ENCODE measurements around the gene FAM13B. TPM values are rescaled to one million over a fixed set of nuclear protein-coding genes. Genes with fewer than 3 reads are reported as not detected.

The FAM13B gene
- total and polyA plus RNA-seq, 9 of the 15 experiments (the other 6 are each of a cell fraction or from before 2014, with no cell fraction given) = 2.3 to 21.6 (median 14.1) TPM

GRCh38 chr5:138032572-138033385 lies at the start of gene FAM13B (continued):
- TF ChIP-seq ZNF347 (CRISPR knock-in tag; IDR thresholded peaks at IDR 0.05; ENCODE audit: low read depth) (no peak), PCBP1 (IDR thresholded peaks at IDR 0.05; ENCODE audit: low read depth, low read length, poor library complexity, severe bottlenecking) (peak; percentile 69), THAP7 (CRISPR knock-in tag; IDR thresholded peaks at IDR 0.05) (peak; percentile 41; the same call in 1 of the 2 replicates), CHD4 (IDR thresholded peaks at IDR 0.05; ENCODE audit: insufficient read depth, insufficient replicate concordance, low read depth, low read length, poor library complexity, severe bottlenecking) (peak; percentile 33), ZNF589 (CRISPR knock-in tag; IDR thresholded peaks at IDR 0.05; ENCODE audit: low read depth) (no peak), TARDBP (IDR thresholded peaks at IDR 0.05) (no peak), TEAD2 (tag; IDR thresholded peaks at IDR 0.05) (no peak), KDM5B (IDR thresholded peaks at IDR 0.05; ENCODE audit: insufficient replicate concordance, low read depth, low read length) (peak; percentile 88), NCOA1 (IDR thresholded peaks at IDR 0.05; ENCODE audit: low read depth) (no peak), NELFE (IDR thresholded peaks at IDR 0.05; ENCODE audit: insufficient read depth, insufficient read length) (no peak), PHF8 (IDR thresholded peaks at IDR 0.05; ENCODE audit: borderline replicate concordance, low read length) (peak; percentile 98), LEF1 (IDR thresholded peaks at IDR 0.05) (0 out of 2 replicates have a peak, but pooled peaks have one; percentile 14), ZNF316 (IDR thresholded peaks at IDR 0.05) (peak; percentile 30; the same call in 1 of the 2 replicates), FOXK2 (conservative IDR thresholded peaks at IDR 0.05 in 1 of 2, IDR thresholded peaks at IDR 0.05 in 1 of 2; ENCODE audit: low read depth in 2 of 2) (peak in 1 of 2 experiments; percentile 47; a peak in 2 of 4 replicates), TCF15 (CRISPR knock-in tag; IDR thresholded peaks at IDR 0.05) (no peak), CREM (IDR thresholded peaks at IDR 0.05; ENCODE audit: low read depth) (peak; percentile 89), E2F1 (CRISPR knock-in tag; IDR thresholded peaks at IDR 0.05) (0 out of 2 replicates have a peak, but pooled peaks have one; percentile 22)
- TF ChIP-seq, protein P1, sequence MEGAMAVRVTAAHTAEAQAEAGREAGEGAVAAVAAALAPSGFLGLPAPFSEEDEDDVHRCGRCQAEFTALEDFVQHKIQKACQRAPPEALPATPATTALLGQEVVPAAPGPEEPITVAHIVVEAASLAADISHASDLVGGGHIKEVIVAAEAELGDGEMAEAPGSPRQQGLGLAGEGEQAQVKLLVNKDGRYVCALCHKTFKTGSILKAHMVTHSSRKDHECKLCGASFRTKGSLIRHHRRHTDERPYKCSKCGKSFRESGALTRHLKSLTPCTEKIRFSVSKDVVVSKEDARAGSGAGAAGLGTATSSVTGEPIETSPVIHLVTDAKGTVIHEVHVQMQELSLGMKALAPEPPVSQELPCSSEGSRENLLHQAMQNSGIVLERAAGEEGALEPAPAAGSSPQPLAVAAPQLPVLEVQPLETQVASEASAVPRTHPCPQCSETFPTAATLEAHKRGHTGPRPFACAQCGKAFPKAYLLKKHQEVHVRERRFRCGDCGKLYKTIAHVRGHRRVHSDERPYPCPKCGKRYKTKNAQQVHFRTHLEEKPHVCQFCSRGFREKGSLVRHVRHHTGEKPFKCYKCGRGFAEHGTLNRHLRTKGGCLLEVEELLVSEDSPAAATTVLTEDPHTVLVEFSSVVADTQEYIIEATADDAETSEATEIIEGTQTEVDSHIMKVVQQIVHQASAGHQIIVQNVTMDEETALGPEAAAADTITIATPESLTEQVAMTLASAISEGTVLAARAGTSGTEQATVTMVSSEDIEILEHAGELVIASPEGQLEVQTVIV (CRISPR knock-in tag; IDR thresholded peaks at IDR 0.05; ENCODE audit: borderline replicate concordance) = no peak
- TF ChIP-seq, protein P2, sequence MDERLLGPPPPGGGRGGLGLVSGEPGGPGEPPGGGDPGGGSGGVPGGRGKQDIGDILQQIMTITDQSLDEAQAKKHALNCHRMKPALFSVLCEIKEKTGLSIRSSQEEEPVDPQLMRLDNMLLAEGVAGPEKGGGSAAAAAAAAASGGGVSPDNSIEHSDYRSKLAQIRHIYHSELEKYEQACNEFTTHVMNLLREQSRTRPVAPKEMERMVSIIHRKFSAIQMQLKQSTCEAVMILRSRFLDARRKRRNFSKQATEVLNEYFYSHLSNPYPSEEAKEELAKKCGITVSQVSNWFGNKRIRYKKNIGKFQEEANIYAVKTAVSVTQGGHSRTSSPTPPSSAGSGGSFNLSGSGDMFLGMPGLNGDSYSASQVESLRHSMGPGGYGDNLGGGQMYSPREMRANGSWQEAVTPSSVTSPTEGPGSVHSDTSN (CRISPR knock-in tag; IDR thresholded peaks at IDR 0.05; ENCODE audit: low read depth) = 0 out of 2 replicates have a peak, but pooled peaks have one; percentile 10
- TF ChIP-seq, protein P2 (tag; conservative IDR thresholded peaks at IDR 0.05; ENCODE audit: low read depth) = no peak
